Right atrium auricular region (tissue), 2 donors: Measurements from ENCODE around the gene ARSD. TPM values are rescaled to one million over a fixed set of nuclear protein-coding genes. Genes with fewer than 3 reads are reported as not detected.
"Not testable (repeated sequence)": the region's sequence is repeated elsewhere in the genome, so short reads cannot be mapped to it uniquely, and the experiment has no call there.

Experiments
- DNase-seq: peaks from one replicate; pipeline ENCODE4 v3.0.0-alpha.2; 2019; ENCODE audit warnings: low spot score
- H3K27ac ChIP-seq, 2 donors: fragments of 200-600 bp; sonication (generic); 1 replicate in 1 of 2; 2 replicates in 1 of 2; pipeline ENCODE4 v1.5.1; 2016 to 2019
- H3K27me3 ChIP-seq, 2 donors: fragments of 200-600 bp; sonication (generic); one replicate each; pipeline versions ENCODE4 v1.5.1 to v1.6.0; 2017 to 2019
- H3K36me3 ChIP-seq: fragments of 200-600 bp; sonication (generic); one replicate; pipeline ENCODE4 v1.5.1; 2016
- H3K4me1 ChIP-seq, 2 donors: fragments of 200-600 bp; sonication (generic); one replicate each; pipeline versions ENCODE4 v1.5.1 to v1.6.0; 2017 to 2019
- H3K4me3 ChIP-seq, 2 donors: fragments of 200-600 bp; sonication (generic); 1 replicate in 1 of 2; 2 replicates in 1 of 2; pipeline ENCODE4 v1.5.1; 2017 to 2019; ENCODE audit warnings: mild to moderate bottlenecking in 1 of 2, moderate library complexity in 1 of 2
- H3K9me3 ChIP-seq, 2 donors: fragments of 200-600 bp; sonication (generic); one replicate each; pipeline ENCODE4 v1.5.1; 2019
- total RNA-seq, 2 donors: library from RNA; depleted of rRNA; stranded (reverse); fragments of >200 nt; gene quantifications; one replicate each; pipeline ENCODE4 v1.1.0, GENCODE V29; 2016
- TF ChIP-seq, protein P1 (sequence below), 2 donors: fragments of 200-600 bp; sonication (generic); IDR thresholded peaks; one replicate each; pipeline ENCODE4 v1.5.1; 2019; ENCODE audit warnings: antibody characterized with exemption in 2 of 2

ARSD gene
- total RNA-seq, 2 donors from 2014 or later = 6.1 to 10.0 TPM

DNA sequence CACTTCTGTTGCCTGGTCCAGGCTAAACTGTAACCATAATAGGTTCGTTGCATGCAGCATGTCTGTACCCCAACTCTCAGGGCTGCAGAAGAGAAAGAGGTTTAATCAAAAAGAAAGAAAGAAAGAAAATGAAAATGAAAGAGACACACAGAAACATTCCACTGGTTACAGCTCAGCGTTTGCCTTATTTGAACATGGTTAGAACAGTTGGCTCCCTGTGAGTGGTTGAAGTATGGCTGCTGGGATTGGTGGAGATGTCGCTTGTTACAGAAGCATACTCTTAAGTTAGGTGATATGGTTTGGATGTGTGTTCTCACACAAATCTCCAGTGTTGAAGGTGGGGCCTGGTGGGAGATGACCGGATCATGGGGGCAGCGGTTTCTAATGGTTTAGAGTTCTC, 36.3 kb downstream of the ARSD start:
- no peaks in the 10 kb centered on the region for H3K36me3 ChIP-seq
- DNase-seq = no peak
- H3K4me1 ChIP-seq = no peaks in the 10 kb centered on the region
- no peaks in the 10 kb centered on the region for H3K27me3 ChIP-seq
- no peaks in the 10 kb centered on the region for H3K9me3 ChIP-seq
- no peak overlapping the region for H3K27ac ChIP-seq
- H3K4me3 ChIP-seq = no peak overlapping the region
- TF ChIP-seq, protein P1, sequence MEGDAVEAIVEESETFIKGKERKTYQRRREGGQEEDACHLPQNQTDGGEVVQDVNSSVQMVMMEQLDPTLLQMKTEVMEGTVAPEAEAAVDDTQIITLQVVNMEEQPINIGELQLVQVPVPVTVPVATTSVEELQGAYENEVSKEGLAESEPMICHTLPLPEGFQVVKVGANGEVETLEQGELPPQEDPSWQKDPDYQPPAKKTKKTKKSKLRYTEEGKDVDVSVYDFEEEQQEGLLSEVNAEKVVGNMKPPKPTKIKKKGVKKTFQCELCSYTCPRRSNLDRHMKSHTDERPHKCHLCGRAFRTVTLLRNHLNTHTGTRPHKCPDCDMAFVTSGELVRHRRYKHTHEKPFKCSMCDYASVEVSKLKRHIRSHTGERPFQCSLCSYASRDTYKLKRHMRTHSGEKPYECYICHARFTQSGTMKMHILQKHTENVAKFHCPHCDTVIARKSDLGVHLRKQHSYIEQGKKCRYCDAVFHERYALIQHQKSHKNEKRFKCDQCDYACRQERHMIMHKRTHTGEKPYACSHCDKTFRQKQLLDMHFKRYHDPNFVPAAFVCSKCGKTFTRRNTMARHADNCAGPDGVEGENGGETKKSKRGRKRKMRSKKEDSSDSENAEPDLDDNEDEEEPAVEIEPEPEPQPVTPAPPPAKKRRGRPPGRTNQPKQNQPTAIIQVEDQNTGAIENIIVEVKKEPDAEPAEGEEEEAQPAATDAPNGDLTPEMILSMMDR (IDR thresholded peaks at IDR 0.05) = no peak

DNA sequence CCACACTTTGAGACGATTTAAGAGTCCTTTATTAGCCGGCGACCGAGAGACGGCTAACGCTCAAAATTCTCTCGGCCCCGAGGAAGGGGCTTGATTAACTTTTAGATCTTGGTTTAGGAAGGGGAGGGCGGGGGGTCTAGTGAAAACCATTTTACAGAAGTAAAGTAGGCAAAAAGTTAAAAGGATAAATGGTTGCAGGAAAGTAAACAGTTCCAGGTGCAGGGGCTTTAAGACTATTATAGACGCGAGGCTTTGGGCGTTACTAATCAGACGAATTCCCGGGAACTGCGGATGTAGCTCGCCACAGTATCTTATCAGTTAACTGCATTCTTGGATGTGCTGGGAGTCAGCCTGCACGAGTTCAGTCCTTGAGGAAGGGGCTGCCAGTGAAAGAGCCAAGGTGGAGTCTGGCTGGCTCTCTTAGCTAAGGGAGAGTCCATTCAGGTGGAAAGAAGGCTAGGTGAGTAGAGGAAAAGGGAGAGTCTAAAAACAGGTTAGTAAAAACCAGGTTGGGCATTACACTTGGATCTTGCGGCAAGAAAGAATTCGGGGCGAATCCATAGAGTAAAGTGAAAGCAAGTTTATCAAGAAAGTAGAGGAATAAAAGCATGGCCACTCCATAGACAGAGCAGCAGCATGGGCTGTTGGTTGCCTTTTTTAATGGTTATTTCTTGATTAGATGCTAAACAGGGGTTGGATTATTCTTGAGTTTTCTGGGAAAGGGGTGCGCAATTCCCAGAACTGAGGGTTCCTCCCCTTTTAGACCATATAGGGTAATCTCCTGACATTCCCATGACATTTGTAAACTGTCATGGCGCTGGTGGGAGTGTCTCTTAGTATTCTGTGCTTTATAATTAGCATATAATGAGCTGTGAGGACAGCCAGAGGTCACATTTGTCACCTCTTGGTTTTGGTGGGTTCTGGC, 38.3 kb downstream of the ARSD start:
- H3K9me3 ChIP-seq, H3K36me3 ChIP-seq, H3K27me3 ChIP-seq, H3K4me1 ChIP-seq, H3K27ac ChIP-seq, DNase-seq, H3K4me3 ChIP-seq: not testable (repeated sequence)

DNA sequence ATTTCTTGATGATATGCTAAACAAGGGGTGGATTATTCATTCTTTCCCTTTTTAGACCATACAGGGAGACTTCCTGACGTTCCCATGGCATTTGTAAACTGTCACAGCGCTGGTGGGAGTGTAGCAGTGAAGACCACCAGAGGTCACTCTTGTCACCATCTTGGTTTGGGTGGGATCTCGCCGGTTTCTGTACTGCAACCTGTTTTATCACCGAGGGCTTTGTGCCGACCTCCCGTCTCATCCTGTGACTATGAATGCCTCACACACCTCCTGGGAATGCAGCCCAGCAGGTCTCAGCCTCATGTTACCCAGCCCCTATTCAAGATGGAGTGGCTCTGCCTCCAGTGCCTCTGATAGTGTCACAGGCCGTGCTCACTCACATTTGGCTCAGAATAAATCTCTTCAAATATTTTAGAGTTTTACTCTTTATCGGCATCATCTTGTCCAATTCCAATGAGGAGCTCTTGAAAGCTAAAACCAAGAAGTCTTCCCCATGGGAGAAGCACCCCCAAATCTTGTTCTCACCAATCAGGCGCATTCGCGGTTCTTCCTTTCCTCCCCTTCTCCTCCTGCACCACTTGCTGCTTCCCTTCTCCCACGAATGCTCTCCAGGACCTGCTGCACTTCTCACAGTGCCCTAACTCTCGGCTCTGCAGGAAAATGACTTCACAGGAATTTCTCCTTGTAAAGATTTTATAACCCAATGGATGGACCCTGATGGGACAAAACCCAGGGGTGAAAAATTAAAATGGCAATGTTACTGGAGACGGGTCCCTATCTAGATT, 39.2 kb downstream of the ARSD start:
- H3K27me3 ChIP-seq, H3K9me3 ChIP-seq, DNase-seq, H3K36me3 ChIP-seq, H3K27ac ChIP-seq, H3K4me1 ChIP-seq: not testable (repeated sequence)
- peak overlapping the region; percentile 26 to 47 for H3K4me3 ChIP-seq
- TF ChIP-seq, protein P1 (IDR thresholded peaks at IDR 0.05) = peak in 1 of 2 donors; percentile 44

DNA sequence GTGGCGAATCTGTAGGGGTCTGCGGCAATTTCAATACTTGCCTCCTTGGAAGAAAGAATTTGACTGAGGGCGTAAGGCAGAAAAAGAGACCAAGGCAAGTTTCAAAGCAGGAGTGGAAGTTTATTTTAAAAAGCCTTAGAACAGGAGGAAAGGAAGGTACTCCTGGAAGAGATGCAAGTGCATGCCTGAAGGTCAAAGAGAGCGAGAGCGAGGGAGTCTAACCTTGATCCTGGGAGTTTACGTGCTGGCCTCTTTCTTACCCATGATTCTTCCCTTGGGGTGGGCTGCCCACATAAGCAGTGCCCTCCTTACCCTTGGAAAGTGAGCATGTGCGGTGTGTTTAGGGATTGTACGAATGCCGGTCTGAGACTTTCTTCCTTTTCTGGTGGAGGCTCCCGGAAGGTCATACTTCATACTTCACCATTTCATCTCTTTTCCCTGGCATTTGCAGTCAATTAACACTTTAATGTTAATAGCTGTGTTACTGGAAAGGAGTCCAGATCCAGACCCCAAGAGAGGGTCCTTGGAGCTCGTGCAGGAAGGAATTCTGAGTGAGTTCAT, 40.0 kb downstream of the ARSD start:
- Histone ChIP-seq H3K4me1 (no peaks in the 10 kb centered on the region), H3K27me3 (no peaks in the 10 kb centered on the region), H3K9me3 (no peaks in the 10 kb centered on the region), H3K4me3 (peak overlapping the region; percentile 26 to 47), H3K27ac (no peak overlapping the region), H3K36me3 (no peaks in the 10 kb centered on the region)
- TF ChIP-seq, protein P1 (IDR thresholded peaks at IDR 0.05) = no peak
- DNase-seq = no peak

DNA sequence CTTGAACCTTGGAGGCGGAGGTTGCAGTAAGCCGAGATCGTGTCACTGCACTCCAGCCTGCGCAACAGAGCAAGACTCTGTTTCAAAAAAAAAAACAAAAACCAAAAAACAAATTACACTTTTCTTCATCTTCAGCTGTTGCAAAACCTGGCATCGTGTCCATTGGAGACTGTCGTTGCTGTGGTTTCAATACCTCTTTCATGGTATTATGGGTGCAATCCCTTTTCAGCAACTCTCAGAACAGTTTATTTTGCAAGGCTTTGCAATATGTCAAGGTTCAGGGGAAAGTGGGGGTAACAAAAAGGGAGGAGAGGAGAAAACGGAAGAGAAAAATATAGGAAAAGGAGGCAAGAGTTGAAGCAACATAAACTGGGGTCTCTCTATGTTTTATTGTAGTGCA, 40.8 kb downstream of the ARSD start:
- no peaks in the 10 kb centered on the region for H3K36me3 ChIP-seq
- TF ChIP-seq, protein P1 (IDR thresholded peaks at IDR 0.05) = no peak
- no peak for DNase-seq
- no peak overlapping the region for H3K27ac ChIP-seq
- no peaks in the 10 kb centered on the region for H3K9me3 ChIP-seq
- H3K27me3 ChIP-seq = no peaks in the 10 kb centered on the region
- H3K4me1 ChIP-seq = no peaks in the 10 kb centered on the region
- no peak overlapping the region for H3K4me3 ChIP-seq

DNA sequence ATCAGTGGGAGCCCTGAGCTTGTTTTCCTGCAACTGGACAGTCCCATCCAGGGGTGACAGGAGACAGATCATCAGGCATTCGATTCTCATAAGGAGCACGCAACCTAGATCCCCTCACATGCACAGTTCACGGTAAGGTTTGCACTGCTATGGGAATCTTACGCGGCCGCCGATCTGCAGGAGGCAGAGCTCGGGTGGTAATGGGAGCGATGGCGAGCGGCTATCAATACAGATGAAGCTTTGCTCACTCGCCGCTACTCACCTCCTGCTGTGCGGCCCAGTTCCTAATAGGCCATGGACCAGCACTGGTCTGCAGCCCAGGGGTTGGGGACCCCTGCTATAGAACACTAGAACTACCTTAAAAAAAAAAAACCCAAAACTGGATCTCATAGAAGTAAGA, 45.4 kb downstream of the ARSD start:
- TF ChIP-seq, protein P1 (IDR thresholded peaks at IDR 0.05) = no peak
- H3K4me3 ChIP-seq = no peak overlapping the region

More for the DNA sequence above, 45.4 kb downstream of the ARSD start:
- no peaks in the 10 kb centered on the region for H3K36me3 ChIP-seq
- no peaks in the 10 kb centered on the region for H3K27me3 ChIP-seq
- H3K9me3 ChIP-seq = no peaks in the 10 kb centered on the region
- no peaks in the 10 kb centered on the region for H3K4me1 ChIP-seq
- no peak for DNase-seq
- H3K27ac ChIP-seq = no peak overlapping the region
